HEK293 (cell line): ENCODE results near the gene PDLIM5.

ENCODE experiments used
- AEBP2 ChIP-seq: fragments of 450-650 bp; formaldehyde crosslinking; IDR thresholded peaks from 2 replicates; pipeline ENCODE4 v1.5.1; 2016; ENCODE audit warnings: missing biosample characterization, missing genetic modification characterization, borderline replicate concordance
- ELK4 ChIP-seq: IDR thresholded peaks from 2 replicates; pipeline ENCODE4 v1.6.1; 2011; ENCODE audit warnings: mild to moderate bottlenecking, low read depth, low read length, borderline replicate concordance
- IKZF3 ChIP-seq: fragments of 450-650 bp; IDR thresholded peaks from 2 replicates; pipeline ENCODE4 v1.5.0; 2018; ENCODE audit warnings: missing biosample characterization, mild to moderate bottlenecking, missing genetic modification characterization, moderate library complexity
- MEIS1 ChIP-seq: sonication (generic); formaldehyde crosslinking; IDR thresholded peaks from 2 replicates; pipeline ENCODE4 v1.8.1; 2022; ENCODE audit warnings: missing genetic modification reagents, mild to moderate bottlenecking, borderline replicate concordance
- SETDB1 ChIP-seq: IDR thresholded peaks from one replicate; pipeline ENCODE4 v1.6.1; 2017; ENCODE audit warnings: mild to moderate bottlenecking, low read length, moderate library complexity, mixed read lengths; ENCODE audit not compliant: insufficient read length
- SP3 ChIP-seq: fragments of 450-650 bp; formaldehyde crosslinking; IDR thresholded peaks from 2 replicates; pipeline ENCODE4 v1.5.1; 2016; ENCODE audit warnings: missing biosample characterization, missing genetic modification characterization
- WT1 ChIP-seq: fragments of 450-650 bp; formaldehyde crosslinking; IDR thresholded peaks from 2 replicates; pipeline ENCODE4 v1.5.1; 2016; ENCODE audit warnings: missing biosample characterization, missing genetic modification characterization
- YY2 ChIP-seq: fragments of 450-650 bp; formaldehyde crosslinking; IDR thresholded peaks from 2 replicates; pipeline ENCODE4 v1.5.1; 2016; ENCODE audit warnings: missing biosample characterization, missing genetic modification characterization
- ZBTB7A ChIP-seq: fragments of 450-650 bp; formaldehyde crosslinking; IDR thresholded peaks from 2 replicates; pipeline ENCODE4 v1.5.1; 2016; ENCODE audit warnings: low read depth, missing biosample characterization, missing genetic modification characterization
- ZFP3 ChIP-seq: fragments of 450-650 bp; formaldehyde crosslinking; IDR thresholded peaks from 2 replicates; pipeline ENCODE4 v1.5.1; 2016; ENCODE audit warnings: low read depth, missing biosample characterization, missing genetic modification characterization
- ZNF112 ChIP-seq: fragments of 450-650 bp; formaldehyde crosslinking; IDR thresholded peaks from 2 replicates; pipeline ENCODE4 v1.5.0; 2017; ENCODE audit warnings: missing biosample characterization, missing genetic modification characterization
- ZNF133 ChIP-seq: fragments of 450-650 bp; formaldehyde crosslinking; IDR thresholded peaks from 2 replicates; pipeline ENCODE4 v1.5.1; 2016; ENCODE audit warnings: missing biosample characterization, missing genetic modification characterization
- ZNF18 ChIP-seq: fragments of 450-650 bp; formaldehyde crosslinking; IDR thresholded peaks from 2 replicates; pipeline ENCODE4 v1.5.1; 2016; ENCODE audit warnings: missing biosample characterization, missing genetic modification characterization
- ZNF202 ChIP-seq: fragments of 450-650 bp; formaldehyde crosslinking; IDR thresholded peaks from 2 replicates; pipeline ENCODE4 v1.5.1; 2016; ENCODE audit warnings: missing biosample characterization, missing genetic modification characterization, borderline replicate concordance
- ZNF280C ChIP-seq: fragments of 450-650 bp; formaldehyde crosslinking; IDR thresholded peaks from 2 replicates; pipeline ENCODE4 v1.5.1; 2016; ENCODE audit warnings: missing biosample characterization, missing genetic modification characterization
- ZNF292 ChIP-seq: fragments of 450-650 bp; formaldehyde crosslinking; IDR thresholded peaks from 2 replicates; pipeline ENCODE4 v1.5.1; 2016; ENCODE audit warnings: low read depth, missing biosample characterization, missing genetic modification characterization, borderline replicate concordance
- ZNF302 ChIP-seq: fragments of 450-650 bp; formaldehyde crosslinking; IDR thresholded peaks from 2 replicates; pipeline ENCODE4 v1.5.1; 2016; ENCODE audit warnings: missing biosample characterization, missing genetic modification characterization, low read depth
- ZNF350 ChIP-seq: fragments of 450-650 bp; formaldehyde crosslinking; IDR thresholded peaks from 2 replicates; pipeline ENCODE4 v1.5.0; 2017; ENCODE audit warnings: missing biosample characterization, mild to moderate bottlenecking, missing genetic modification characterization
- ZNF362 ChIP-seq: fragments of 450-650 bp; formaldehyde crosslinking; IDR thresholded peaks from 2 replicates; pipeline ENCODE4 v1.5.1; 2016; ENCODE audit warnings: missing biosample characterization, missing genetic modification characterization
- ZNF398 ChIP-seq: fragments of 450-650 bp; formaldehyde crosslinking; IDR thresholded peaks from 2 replicates; pipeline ENCODE4 v1.5.1; 2017; ENCODE audit warnings: missing biosample characterization, missing genetic modification characterization
- ZNF488 ChIP-seq: fragments of 450-650 bp; formaldehyde crosslinking; IDR thresholded peaks from 2 replicates; pipeline ENCODE4 v1.5.1; 2016; ENCODE audit warnings: missing biosample characterization, missing genetic modification characterization
- ZNF510 ChIP-seq: fragments of 450-650 bp; formaldehyde crosslinking; IDR thresholded peaks from 2 replicates; pipeline ENCODE4 v1.5.1; 2018; ENCODE audit warnings: mild to moderate bottlenecking, missing genetic modification characterization, missing biosample characterization; ENCODE audit not compliant: insufficient replicate concordance
- ZNF558 ChIP-seq: fragments of 450-650 bp; formaldehyde crosslinking; IDR thresholded peaks from 2 replicates; pipeline ENCODE4 v1.5.1; 2016; ENCODE audit warnings: missing biosample characterization, missing genetic modification characterization
- ZNF677 ChIP-seq: fragments of 450-650 bp; IDR thresholded peaks from 2 replicates; pipeline ENCODE4 v1.5.0; 2018; ENCODE audit warnings: missing biosample characterization, mild to moderate bottlenecking, missing genetic modification characterization, moderate library complexity
- ZNF692 ChIP-seq: fragments of 450-650 bp; formaldehyde crosslinking; IDR thresholded peaks from 2 replicates; pipeline ENCODE4 v1.5.1; 2016; ENCODE audit warnings: missing biosample characterization, missing genetic modification characterization
- ZXDB ChIP-seq: fragments of 450-650 bp; formaldehyde crosslinking; IDR thresholded peaks from 2 replicates; pipeline ENCODE4 v1.5.1; 2016; ENCODE audit warnings: missing biosample characterization, missing genetic modification characterization

The PDLIM5 gene

GRCh38 chr4:94451695-94452475 lies at the start of gene PDLIM5 (continued):
- TF ChIP-seq ZNF692 (tag by site-specific recombination) (peak; percentile 58), ZBTB7A (tag by site-specific recombination) (peak; percentile 60), ZNF558 (tag by site-specific recombination) (no peak), MEIS1 (no peak), ZXDB (peak; percentile 97), ZNF302 (tag by site-specific recombination) (no peak), ZNF292 (tag by site-specific recombination) (no peak), ZNF202 (tag by site-specific recombination) (no peak), ZNF488 (tag by site-specific recombination) (no peak), SETDB1 (no peak), ELK4 (peak; percentile 19; the same call in 1 of the 2 replicates), IKZF3 (peak; percentile 41; the same call in 1 of the 2 replicates), YY2 (tag by site-specific recombination) (no peak), ZNF280C (tag by site-specific recombination) (no peak), ZFP3 (tag by site-specific recombination) (no peak), ZNF18 (tag by site-specific recombination) (no peak), ZNF398 (tag by site-specific recombination) (no peak; the same call in 1 of the 2 replicates), ZNF677 (tag by site-specific recombination) (no peak), ZNF350 (tag by site-specific recombination) (no peak), ZNF112 (tag by site-specific recombination) (no peak), ZNF510 (tag by site-specific recombination) (no peak), SP3 (tag by site-specific recombination) (peak; percentile 61), ZNF133 (tag by site-specific recombination) (no peak), AEBP2 (tag by site-specific recombination) (no peak), WT1 (tag by site-specific recombination) (no peak), ZNF362 (tag by site-specific recombination) (no peak)
